Measurements from ENCODE around the gene MATN4. TPM values are rescaled to one million over a fixed set of nuclear protein-coding genes. Genes with fewer than 3 reads are reported as not detected.

MATN4 gene
- total and polyA plus RNA-seq, 10 donors, result 0.19 to 0.52 TPM; not detected in 8

GRCh38 chr20:45339084-45339483 is 31.0 kb upstream of the MATN4 start:
- Histone ChIP-seq H3K27ac (peak overlapping the region in 6 of 8 donors; percentile 26 to 73 (median 64)), H3K9me3 (no peaks in the 10 kb centered on the region), H3K27me3 (replicated peaks in 1 of 7) (no peaks in the 10 kb centered on the region), H3K4me1 (peaks cover 0 to 75% (median 16%) of the 10 kb centered on the region in 6 donors), H3K4me3 (no peak overlapping the region), H3K36me3 (peaks cover 0 to 24% (median 0%) of the 10 kb centered on the region in 6 donors)
- intact Hi-C loops (cut with DNase I; ENCODE audit: low total_unique reads), result no loop called here
- 86 to 94% (median 87%) methylated on average over 4 to 6 of the region's 6 CpGs for WGBS, 5 donors
- TF ChIP-seq POLR2AphosphoS5 (IDR thresholded peaks at IDR 0.05) (no peak), POLR2A (IDR thresholded peaks at IDR 0.05) (no peak), CTCF (IDR thresholded peaks at IDR 0.05 in 8 of 11, conservative IDR thresholded peaks at IDR 0.05 in 3 of 11) (no peak)
- no peak for DNase-seq

GRCh38 chr20:45338121-45339030 is 30.3 kb upstream of the MATN4 start:
- Histone ChIP-seq H3K36me3 (peaks cover 0 to 26% (median 0%) of the 10 kb centered on the region in 6 donors), H3K27ac (peak overlapping the region in 7 of 8 donors; percentile 17 to 73 (median 63)), H3K9me3 (no peaks in the 10 kb centered on the region), H3K4me1 (peaks cover 0 to 68% (median 16%) of the 10 kb centered on the region in 6 donors), H3K27me3 (replicated peaks in 1 of 7) (no peaks in the 10 kb centered on the region), H3K4me3 (no peak overlapping the region)
- intact Hi-C loops (cut with DNase I; ENCODE audit: low total_unique reads), result no loop called here
- TF ChIP-seq CTCF (IDR thresholded peaks at IDR 0.05 in 8 of 11, conservative IDR thresholded peaks at IDR 0.05 in 3 of 11) (no peak), POLR2A (IDR thresholded peaks at IDR 0.05) (no peak), POLR2AphosphoS5 (IDR thresholded peaks at IDR 0.05) (no peak)
- no peak for DNase-seq
- 78 to 94% (median 92%) methylated on average over 9 to 11 of the region's 11 CpGs for WGBS, 5 donors

GRCh38 chr20:45337367-45338120 is 29.4 kb upstream of the MATN4 start:
- H3K27ac ChIP-seq, result peak overlapping the region in 7 of 8 donors; percentile 17 to 73 (median 63)
- H3K27me3 ChIP-seq (replicated peaks in 1 of 7), result no peaks in the 10 kb centered on the region
- WGBS, 5 donors, result 54 to 70% (median 61%) methylated on average over 15 of the region's 15 CpGs
- peaks cover 0 to 59% (median 16%) of the 10 kb centered on the region in 6 donors for H3K4me1 ChIP-seq
- H3K4me3 ChIP-seq, result no peak overlapping the region
- DNase-seq, result no peak
- no peaks in the 10 kb centered on the region for H3K9me3 ChIP-seq
- intact Hi-C loops (cut with DNase I; ENCODE audit: low total_unique reads), result no loop called here
- peak; percentile 77 to 81 (median 78) for TF ChIP-seq POLR2AphosphoS5 (IDR thresholded peaks at IDR 0.05)
- TF ChIP-seq POLR2A (IDR thresholded peaks at IDR 0.05), result no peak
- H3K36me3 ChIP-seq, result peaks cover 0 to 35% (median 0%) of the 10 kb centered on the region in 6 donors

GRCh38 chr20:45336530-45337366 is 28.6 kb upstream of the MATN4 start:
- DNase-seq, result no peak
- H3K27me3 ChIP-seq (replicated peaks in 1 of 7), result no peaks in the 10 kb centered on the region
- peaks cover 0 to 51% (median 16%) of the 10 kb centered on the region in 6 donors for H3K4me1 ChIP-seq
- peaks cover 0 to 42% (median 0%) of the 10 kb centered on the region in 6 donors for H3K36me3 ChIP-seq
- H3K4me3 ChIP-seq, result no peak overlapping the region
- H3K9me3 ChIP-seq, result no peaks in the 10 kb centered on the region
- no peak for TF ChIP-seq CTCF (IDR thresholded peaks at IDR 0.05 in 8 of 11, conservative IDR thresholded peaks at IDR 0.05 in 3 of 11)
- TF ChIP-seq POLR2AphosphoS5 (IDR thresholded peaks at IDR 0.05), result no peak
- TF ChIP-seq POLR2A (IDR thresholded peaks at IDR 0.05), result no peak
- H3K27ac ChIP-seq, result peak overlapping the region in 7 of 8 donors; percentile 5 to 73 (median 63)
- 63 to 91% (median 82%) methylated on average over 8 to 11 of the region's 11 CpGs for WGBS, 5 donors
- intact Hi-C loops (cut with DNase I; ENCODE audit: low total_unique reads), result no loop called here

Data from spleen (tissue), 11 donors.